ENCODE results near the gene RTN3. TPM values are rescaled to one million over a fixed set of nuclear protein-coding genes. Genes with fewer than 3 reads are reported as not detected.

Gene RTN3
- total RNA-seq, 2 donors from 2014 or later, result 64.4 to 96.3 TPM

DNA sequence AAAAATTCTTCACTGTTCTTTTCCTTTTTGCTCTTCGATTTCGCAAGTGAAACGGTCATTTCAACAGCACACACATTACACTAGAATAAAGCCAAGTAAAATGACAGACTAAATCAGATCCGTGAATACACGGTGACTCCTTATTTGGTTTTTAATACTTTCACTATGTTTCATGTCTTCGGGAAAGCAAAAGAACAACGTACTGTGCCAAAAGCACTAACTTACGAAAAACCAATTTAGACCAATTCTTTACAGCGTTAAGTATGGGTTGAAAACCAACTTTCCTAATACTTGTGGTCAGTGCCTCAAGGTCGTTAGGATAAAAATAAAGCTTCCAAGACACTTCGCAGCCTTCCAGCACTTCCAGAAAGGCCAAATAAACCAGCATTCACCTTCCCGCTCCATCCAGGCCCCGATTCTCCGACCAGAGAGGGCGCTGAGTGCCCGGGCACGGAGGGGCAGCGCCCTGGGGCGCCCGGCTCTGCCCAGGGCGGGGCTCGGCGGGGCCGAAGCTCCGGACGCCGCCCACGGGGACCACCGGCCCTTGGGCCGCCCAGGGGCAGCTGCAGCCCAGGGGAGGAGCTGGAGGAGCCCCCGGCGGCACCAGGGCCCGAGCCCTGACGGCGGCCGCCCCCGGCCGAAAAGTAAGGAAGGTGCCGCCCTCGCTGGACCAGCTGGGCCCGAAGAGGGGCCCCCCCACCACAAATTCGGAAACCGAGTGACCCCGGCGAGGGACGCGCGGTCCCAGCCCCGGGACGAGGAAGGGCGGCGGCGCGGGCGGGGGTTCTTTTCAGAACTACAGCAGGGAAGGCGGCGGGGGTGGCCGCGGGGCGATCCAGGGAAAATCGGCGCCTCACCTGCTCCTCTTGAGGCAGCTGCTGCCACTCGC lies 10.6 kb upstream of the RTN3 start:
- Histone ChIP-seq H3K4me3 (peak overlapping the region; percentile 79 to 95), H3K4me1 (peaks cover 0 to 49% of the 10 kb centered on the region in 2 donors), H3K27me3 (no peaks in the 10 kb centered on the region), H3K27ac (peak overlapping the region; percentile 98), H3K9me3 (no peaks in the 10 kb centered on the region), H3K36me3 (no peaks in the 10 kb centered on the region)
- TF ChIP-seq, protein P1, sequence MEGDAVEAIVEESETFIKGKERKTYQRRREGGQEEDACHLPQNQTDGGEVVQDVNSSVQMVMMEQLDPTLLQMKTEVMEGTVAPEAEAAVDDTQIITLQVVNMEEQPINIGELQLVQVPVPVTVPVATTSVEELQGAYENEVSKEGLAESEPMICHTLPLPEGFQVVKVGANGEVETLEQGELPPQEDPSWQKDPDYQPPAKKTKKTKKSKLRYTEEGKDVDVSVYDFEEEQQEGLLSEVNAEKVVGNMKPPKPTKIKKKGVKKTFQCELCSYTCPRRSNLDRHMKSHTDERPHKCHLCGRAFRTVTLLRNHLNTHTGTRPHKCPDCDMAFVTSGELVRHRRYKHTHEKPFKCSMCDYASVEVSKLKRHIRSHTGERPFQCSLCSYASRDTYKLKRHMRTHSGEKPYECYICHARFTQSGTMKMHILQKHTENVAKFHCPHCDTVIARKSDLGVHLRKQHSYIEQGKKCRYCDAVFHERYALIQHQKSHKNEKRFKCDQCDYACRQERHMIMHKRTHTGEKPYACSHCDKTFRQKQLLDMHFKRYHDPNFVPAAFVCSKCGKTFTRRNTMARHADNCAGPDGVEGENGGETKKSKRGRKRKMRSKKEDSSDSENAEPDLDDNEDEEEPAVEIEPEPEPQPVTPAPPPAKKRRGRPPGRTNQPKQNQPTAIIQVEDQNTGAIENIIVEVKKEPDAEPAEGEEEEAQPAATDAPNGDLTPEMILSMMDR (IDR thresholded peaks at IDR 0.05), result peak; percentile 47 to 67
- DNase-seq (ENCODE audit: low spot score), result peak; percentile 58

GRCh38 chr11:63671322-63672155 lies 9.8 kb upstream of the RTN3 start, which contains the start of gene ATL3:
Gene ATL3, minus strand, starts transcription at chr11:63671376. Its CDS starts 41 bp downstream, at chr11:63671335.
- TF ChIP-seq, protein P1 (IDR thresholded peaks at IDR 0.05), result no peak
- H3K4me3 ChIP-seq, result peak within 1 kb of the TSS; percentile 79 to 95
- DNase-seq (ENCODE audit: low spot score), result peak; percentile 98
- H3K9me3 ChIP-seq, result no peaks in the 10 kb centered on the region
- H3K36me3 ChIP-seq, result no peaks in the 10 kb centered on the region
- no peaks in the 10 kb centered on the region for H3K27me3 ChIP-seq
- H3K4me1 ChIP-seq, result peaks cover 0 to 41% of the 10 kb centered on the region in 2 donors
- peak within 1 kb of the TSS; percentile 98 for H3K27ac ChIP-seq

DNA sequence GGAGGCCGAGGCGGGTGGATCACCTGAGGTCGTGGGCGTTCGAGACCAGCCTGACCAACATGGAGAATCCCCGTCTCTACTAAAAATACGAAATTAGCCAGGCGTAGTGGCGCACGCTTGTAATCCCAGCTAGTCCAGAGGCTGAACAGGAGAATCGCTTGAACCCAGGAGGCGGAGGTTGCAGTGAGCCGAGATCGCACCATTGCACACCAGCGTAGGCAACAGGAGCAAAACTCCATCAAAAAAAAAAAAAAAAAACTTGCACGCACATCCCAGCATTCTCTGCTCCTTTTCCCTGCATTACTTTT lies 9.2 kb upstream of the RTN3 start:
- Histone ChIP-seq H3K9me3 (no peaks in the 10 kb centered on the region), H3K27me3 (no peaks in the 10 kb centered on the region), H3K36me3 (no peaks in the 10 kb centered on the region), H3K27ac (peak overlapping the region; percentile 98), H3K4me1 (peaks cover 0 to 35% of the 10 kb centered on the region in 2 donors), H3K4me3 (no peak overlapping the region)
- DNase-seq (ENCODE audit: low spot score), result no peak
- TF ChIP-seq, protein P1 (IDR thresholded peaks at IDR 0.05), result no peak

GRCh38 chr11:63672936-63673539 lies 8.3 kb upstream of the RTN3 start:
- Histone ChIP-seq H3K27me3 (no peaks in the 10 kb centered on the region), H3K36me3 (no peaks in the 10 kb centered on the region), H3K4me3 (no peak overlapping the region), H3K27ac (peak overlapping the region in 1 of 2 donors; percentile 29), H3K4me1 (peaks cover 0 to 27% of the 10 kb centered on the region in 2 donors), H3K9me3 (no peaks in the 10 kb centered on the region)
- no peak for DNase-seq (ENCODE audit: low spot score)
- TF ChIP-seq, protein P1 (IDR thresholded peaks at IDR 0.05), result no peak

- Histone ChIP-seq H3K9me3 (no peaks in the 10 kb centered on the region), H3K4me1 (peaks cover 0 to 22% of the 10 kb centered on the region in 2 donors), H3K4me3 (no peak overlapping the region), H3K27me3 (no peaks in the 10 kb centered on the region), H3K36me3 (no peaks in the 10 kb centered on the region), H3K27ac (peak overlapping the region in 1 of 2 donors; percentile 29)
- TF ChIP-seq, protein P1 (IDR thresholded peaks at IDR 0.05), result no peak
- DNase-seq (ENCODE audit: low spot score), result no peak
Observed at GRCh38 chr11:63673579-63673978, 7.7 kb upstream of the RTN3 start.
